ENCODE results near the gene AZIN2. TPM values are rescaled to one million over a fixed set of nuclear protein-coding genes. Genes with fewer than 3 reads are reported as not detected.
A peak's percentile ranks its signal among the peaks of the same experiment; 100 is the strongest.
"Not testable (repeated sequence)": the region's sequence is repeated elsewhere in the genome, so short reads cannot be mapped to it uniquely, and the experiment has no call there.

AZIN2 gene
- total RNA-seq, 1 experiment from 2014 or later: 2.8 TPM

DNA sequence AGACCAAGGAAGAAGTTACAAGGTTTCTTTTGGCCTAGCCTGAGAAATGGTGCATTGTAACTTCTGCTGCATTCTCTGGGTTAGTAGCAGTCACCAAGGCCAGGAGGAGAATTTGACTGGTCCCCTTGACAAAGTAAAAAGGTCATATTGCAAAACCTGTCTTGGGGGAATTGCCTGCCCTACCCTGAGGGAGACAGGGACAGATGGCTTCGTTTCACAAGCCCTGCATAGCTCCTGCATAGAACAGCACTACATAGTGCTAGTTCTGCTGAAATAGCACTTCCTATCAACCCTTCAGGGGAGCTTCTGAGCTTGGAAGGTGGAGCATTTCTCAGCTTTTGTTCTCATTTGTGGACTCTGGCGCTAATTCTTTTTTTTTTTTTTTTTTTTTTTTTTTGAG, 23.9 kb upstream of the AZIN2 start:
- DNase-seq (ENCODE audit: low read depth): no peak

DNA sequence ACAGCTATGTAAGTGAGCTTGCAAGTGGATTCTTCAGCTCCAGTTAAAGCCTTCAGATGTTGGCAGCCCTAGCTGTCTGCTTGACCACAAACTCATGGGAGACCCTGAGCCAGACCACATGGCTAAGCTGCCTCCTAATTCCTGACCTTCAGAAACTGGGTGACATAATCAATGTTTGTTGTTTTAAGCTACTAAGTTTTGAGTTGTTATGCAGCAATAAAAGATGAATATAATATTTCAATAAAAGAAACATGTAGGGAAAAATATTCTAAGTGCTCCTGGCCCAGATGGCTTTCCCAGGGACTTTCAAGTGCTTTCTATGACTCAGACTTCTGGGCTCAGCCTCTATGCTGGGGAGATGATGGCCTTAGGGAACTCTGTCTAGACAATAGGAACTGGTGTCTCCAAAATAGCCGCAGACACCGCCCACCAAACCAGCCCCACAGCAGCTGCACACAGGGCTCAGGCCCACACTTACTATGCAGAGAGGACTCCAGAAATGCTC, 20.3 kb upstream of the AZIN2 start:
- DNase-seq (ENCODE audit: low read depth): peak; percentile 99

DNA sequence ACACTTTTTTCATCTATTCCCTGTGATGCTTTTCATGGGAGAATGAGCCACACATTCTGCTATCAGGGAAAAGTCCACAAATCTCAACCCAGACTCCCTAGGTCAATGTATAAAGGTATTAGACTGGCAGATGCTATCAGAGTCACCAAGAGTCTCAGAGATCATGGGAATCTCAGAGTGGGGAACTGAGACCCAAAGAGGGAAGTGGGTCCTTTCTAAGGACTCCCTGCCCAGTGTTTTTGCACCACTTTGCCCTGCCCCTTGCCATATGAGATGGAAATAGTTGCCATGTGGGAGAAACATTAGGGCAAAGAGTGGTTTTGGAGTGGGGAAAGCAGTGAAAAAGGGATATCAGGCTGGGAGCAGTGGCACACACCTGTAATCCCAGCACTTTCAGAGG, 19.1 kb upstream of the AZIN2 start:
- no peak for DNase-seq (ENCODE audit: low read depth)

DNA sequence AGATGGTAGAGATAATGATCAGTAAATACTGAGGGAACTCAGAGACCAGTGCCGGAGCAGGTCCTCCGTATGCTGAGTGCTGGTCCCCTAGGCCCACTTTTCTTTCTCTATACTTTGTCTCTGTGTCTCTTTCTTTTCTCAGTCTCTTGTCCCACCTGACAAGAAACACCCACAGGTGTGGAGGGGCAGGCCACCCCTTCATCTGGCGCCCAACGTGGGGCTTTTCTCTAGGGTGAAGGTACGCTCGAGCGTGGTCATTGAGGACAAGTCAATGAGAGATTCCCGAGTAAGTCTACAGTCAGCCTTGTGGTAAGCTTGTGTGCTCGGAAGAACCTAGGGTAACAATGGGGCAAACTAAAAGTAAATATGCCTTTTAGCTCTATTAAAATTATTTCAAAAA, 16.7 kb upstream of the AZIN2 start:
- DNase-seq (ENCODE audit: low read depth): not testable (repeated sequence)

DNA sequence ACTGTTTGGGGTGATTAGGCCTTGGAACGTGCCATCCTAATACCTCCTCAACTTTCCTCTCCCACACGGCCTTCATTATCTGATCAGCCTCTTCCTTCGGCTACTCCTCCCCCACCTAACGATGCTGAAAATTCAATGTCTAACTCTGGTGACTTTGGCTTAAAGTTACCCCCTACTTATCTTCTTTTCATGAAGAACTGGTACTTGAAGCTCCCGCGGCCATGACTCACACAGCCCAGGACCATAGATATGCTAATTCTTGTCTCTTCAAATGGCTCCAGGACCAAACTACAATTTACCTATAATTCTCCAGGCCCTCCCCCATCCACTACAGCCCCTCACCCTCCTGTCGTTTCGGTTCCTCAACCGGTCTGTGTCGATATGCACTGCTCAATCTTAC, 15.7 kb upstream of the AZIN2 start:
- DNase-seq (ENCODE audit: low read depth): no peak

DNA sequence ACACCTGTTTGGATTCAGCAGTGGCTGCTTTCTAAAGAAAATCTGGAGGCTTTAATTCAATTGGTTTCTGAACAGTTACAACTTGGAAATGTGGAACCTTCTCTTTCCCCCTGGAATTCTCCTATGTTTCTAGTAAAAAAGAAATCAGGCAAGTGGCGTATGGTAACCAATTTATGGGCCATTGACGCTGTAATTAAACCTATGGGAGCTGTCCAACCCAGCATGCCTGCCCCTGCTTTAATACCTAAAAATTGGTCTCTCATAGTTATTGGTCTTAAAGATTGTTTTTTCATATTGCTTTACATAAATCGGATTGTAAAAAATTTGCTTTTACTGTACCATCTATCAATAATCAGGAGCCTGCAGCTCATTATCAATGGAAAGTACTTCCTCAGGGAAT, 14.5 kb upstream of the AZIN2 start:
- DNase-seq (ENCODE audit: low read depth): not testable (repeated sequence)

DNA sequence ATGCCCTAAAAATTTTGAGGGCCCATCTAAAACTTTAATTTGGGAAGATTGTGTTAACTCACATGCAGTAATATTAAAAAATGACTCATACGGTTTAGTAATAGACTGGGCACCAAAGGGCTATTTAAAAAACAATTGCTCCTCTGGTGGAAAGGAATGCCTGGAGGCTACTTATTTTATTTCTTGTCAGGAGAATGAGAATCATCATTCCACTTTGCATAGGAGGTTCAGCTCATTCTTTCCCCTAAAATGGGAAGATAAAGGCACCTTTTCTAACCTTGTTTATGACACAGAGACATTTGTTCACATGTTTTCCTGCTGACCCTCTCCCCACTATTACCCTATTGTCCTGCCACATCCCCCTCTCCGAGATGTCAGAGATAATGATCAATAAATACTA, 12.8 kb upstream of the AZIN2 start:
- DNase-seq (ENCODE audit: low read depth): peak; percentile 68

DNA sequence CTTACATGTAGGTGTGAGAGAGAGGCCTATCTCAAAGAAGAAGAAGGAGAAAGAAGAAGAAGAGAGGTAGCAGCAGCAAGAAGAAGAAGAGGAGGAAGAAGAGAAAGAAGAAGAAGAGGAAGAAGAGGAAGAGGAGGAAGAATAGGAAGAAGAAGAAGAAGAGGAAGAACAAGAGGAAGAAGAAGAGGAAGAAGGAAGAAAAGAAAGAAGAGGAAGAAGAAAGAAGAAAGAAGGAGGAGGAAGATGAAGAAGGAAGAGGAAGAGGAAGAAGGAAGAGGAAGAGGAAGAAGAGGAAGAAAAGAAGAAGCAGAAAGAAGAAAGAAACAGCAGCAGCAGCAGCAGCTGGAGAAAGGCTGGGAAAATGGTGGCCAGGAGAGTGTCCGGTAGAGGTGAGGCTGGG, 10.3 kb upstream of the AZIN2 start:
- no peak for DNase-seq (ENCODE audit: low read depth)

DNA sequence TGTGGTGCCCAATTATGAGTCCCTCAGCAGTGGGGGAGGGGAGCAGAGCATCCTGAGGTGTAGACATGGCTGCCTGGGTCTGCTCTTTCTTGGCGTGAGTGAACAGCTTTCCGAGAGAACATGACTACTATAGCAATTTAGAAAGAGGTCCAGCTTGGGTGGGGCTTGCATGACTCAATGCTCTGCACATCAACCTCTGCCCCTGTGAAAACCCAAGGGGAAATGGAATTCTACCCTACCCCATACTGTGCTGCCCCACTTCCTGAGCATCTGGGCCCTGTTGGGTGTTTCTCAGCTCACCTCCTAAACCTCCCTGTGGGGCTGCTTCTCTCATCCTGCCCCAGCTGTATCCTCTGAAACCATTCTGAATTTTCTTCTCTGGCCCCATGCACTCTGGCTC, 8.2 kb upstream of the AZIN2 start:
- DNase-seq (ENCODE audit: low read depth): no peak

DNA sequence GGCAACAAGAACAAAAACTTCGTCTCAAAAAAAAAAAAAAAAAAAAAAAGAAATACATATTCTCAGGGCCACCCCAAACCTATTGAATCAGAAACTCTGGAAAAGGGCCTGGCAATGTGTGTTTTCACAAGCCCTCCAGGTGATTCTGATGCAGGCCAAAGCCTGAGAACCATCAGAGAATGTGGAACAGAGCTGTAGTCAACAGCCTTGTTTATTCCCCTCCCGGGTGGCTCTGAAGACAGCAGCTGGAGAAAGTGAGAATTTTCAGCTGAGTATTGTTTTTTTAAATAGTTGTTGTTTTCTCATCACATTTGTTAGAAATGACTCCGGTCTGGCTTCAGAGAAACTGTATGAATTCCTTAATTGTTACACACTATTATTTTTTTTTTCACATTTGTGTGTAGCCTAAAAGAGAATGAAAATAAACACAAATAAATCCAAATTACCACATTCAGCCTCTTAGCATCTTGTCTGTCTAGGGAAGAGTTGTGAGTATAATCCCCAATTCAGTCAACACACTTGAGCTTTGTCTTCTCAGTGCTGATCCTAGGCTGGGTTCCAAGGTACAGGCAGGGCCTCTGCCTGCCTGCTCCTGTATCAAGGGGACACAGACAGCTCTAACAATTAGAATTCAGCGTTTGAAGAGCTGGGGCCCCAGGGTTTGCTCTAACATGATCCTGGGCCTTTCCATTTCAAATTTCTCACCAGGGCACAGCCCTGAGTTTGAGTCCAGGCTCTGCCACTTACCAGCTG, 6.6 kb upstream of the AZIN2 start:
- DNase-seq (ENCODE audit: low read depth): no peak

DNA sequence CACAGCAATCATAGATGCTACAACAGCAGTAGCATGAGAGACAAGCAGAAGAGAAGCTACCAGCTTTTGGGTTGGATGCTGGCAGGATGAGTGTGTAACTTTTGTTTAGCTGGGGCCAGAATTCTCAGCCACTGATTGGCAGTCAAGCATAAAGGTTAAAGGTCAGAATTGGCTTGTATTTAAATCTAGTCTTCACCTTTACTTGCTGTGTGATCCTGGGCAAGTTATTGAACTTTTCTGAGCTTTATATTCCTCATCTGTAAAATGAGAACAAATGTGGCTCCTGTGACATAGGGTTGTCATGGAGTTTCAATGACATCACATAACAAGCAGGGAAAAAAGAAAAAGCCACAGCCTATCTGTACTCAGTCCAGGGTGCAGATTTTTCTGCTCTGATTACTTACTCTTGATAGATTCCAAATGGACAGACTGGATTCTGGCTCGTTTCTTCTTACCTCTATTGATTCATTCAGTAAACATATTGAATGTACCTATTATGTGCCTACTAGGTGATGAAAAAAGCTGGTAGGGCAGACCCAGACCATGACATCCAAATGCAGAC, 2.8 kb upstream of the AZIN2 start:
- no peak for DNase-seq (ENCODE audit: low read depth)

DNA sequence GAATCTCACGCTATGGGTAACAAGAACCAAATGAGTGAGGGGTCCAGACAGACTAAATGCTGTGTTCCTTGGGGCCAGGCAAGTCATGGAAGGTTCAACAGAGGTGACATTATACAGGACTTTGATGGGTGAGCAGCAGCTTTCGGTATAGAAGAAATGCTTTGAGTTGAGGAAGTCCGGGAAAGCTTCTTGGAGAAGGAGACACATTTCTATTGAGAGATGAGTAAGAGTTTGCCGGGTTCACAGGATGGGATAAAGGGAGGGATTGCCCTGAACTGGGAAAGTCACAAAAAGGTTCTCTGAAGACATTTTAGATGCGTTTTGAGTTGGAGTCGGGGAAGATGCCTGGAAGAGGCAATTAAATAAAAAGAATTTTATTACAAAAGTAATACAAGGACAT, 580 bp upstream of the AZIN2 start:
- DNase-seq (ENCODE audit: low read depth): no peak

DNA sequence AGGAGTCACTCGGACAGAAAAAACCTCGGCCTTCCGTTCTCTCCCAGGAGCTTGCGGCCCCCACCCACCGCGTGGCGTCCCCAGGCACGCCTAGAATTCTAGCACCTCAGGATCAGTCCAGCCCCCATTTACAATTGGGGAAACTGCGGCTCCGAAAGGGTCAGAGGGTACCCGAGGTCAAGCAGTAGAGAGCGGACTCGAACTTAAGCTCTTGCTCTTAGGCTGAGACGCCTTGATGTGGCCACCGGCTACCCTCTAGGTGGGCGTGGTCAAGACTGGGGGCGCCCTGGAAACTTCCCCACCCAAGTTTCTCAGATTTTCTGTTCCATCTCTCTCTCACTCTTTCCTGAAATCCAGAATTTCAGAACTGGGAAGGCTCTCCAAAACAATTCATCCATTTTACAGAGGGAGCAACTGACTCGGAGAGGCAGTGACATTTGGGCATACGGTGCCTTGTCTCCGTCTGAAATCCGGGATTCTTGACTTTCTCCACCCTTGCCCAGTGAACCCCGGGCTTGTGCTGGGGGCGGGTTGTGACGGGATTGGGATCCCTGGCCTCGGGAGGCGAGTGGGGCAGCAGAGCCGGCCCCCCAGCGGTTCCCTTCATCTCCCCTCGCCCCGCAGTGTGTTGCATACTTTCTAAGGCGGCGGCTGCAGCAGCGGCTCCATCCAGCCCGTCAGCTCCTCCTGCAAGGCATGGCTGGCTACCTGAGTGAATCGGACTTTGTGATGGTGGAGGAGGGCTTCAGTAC, 777 bp downstream of the AZIN2 start:
- DNase-seq (ENCODE audit: low read depth): no peak

DNA sequence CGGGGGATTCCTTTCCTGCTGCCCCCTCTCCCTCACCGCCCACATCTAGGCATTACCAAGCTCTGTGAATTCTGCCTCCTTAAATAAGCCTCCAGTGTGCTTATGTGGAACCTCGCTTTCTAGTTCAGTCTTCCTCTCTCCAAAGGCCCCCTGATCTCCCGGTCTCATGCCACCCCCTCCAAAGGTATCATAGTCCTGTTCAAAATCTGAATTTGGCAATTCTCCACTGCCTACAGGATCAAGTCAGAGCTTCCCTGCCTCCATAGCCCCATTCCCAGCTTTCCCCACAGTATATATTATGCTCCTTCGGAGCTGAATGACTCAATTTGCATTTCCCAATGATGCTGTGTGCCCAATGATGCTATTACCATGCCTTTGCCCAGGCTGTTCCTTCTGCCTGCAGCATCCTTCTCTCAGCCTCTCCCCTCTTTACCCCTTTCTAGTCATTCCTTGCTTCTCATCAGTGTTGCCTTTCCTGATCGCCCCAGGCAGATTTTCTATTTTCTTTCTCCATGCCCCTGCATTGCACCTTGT, 1.7 kb downstream of the AZIN2 start:
- DNase-seq (ENCODE audit: low read depth): no peak

DNA sequence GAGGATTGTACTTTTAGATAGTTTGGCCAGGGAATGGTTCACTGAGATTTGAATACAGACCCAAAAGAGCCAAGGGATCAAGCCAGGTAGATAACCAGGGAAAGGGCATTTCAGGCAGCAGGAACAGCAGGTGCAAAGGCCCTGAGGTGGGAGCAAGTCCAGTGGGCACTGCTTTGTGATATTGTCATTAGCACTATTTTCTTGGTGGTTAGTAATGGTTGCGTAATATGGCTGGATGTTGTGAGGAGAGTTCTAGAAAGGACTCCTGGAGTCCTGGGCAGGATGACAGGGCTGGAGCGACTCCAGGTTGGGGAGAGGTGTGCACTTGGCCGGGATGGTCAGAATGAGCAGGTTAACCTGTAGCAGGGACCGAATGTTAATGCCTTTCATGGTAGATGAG, 4.4 kb downstream of the AZIN2 start:
- no peak for DNase-seq (ENCODE audit: low read depth)

DNA sequence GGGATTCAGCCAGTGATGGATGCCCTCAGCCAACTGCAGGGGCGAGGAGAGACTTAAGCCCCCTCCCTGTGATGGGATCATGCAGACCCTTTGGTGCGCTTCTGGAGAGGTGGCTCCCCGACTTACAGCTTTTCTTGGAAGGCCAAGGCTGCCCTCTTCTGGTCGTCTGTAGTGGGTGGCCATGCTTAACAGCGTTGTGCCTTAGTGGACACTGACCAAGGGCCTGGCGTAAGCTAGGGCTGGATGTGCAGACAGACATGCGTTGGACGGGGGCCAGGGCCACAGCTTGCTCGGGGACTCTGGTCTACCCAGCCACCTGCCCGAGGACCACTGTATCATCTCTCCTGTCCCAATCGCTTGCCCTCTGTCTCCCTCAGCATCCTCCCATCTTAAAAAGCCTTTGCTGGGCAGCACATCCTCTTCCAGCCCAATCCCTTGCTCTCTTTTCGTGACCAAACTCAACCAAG, 5.5 kb downstream of the AZIN2 start:
- peak; percentile 75 for DNase-seq (ENCODE audit: low read depth)

DNA sequence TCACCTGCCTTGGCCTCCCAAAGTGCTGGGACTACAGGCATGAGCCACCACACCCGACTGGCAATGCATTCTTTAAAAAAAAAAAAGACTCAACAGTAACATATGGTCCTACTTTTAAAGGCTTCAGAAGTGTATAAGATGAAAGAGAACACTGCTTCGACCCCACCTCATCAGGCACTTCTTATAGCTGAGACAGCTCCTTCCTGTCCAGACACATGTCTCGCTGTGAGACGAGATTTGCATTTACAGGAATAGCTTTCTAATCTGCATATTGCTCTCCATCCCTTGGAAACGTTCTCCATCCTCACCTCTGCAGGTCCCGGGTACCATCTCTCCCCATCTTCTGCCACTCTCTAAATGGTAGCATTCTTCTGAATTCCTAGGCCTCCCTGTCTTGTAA, 6.7 kb downstream of the AZIN2 start:
- DNase-seq (ENCODE audit: low read depth): no peak

DNA sequence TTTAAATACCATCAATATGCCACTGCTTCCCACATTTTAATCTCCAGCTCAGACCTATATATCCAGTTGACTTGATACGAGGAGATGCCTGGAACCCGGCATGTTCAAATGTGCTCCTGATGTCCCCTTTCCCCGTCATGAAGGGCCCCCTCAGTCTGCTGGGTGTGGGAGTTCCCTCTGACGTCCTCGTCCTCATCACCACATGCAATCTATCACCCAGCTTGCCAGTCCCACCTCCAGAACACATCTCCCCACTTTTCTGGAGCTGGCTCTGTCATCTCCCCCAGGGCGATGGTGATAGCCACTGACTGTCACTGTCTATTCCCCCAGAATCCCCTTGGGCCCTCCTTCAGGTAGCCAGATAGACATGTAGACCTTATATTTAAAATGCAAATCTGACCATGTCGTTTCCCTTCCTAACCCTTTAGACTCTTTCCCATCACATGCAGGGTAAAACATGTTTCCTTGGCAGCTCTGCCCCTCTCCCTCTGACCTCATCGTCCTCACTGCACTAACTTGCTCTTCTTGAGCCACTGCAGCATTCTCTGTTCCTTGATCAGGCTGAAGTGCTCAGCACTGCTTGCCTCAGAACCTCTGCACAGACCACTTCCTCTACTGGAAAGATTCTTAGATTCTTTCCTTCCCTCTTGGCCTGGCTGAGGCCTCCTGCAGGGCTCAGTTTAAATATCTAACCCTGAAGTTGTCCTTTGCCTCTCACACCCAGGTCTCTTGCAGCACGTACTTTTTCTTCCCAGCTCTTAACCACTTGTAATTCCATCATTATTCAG, 7.4 kb downstream of the AZIN2 start:
- no peak for DNase-seq (ENCODE audit: low read depth)

DNA sequence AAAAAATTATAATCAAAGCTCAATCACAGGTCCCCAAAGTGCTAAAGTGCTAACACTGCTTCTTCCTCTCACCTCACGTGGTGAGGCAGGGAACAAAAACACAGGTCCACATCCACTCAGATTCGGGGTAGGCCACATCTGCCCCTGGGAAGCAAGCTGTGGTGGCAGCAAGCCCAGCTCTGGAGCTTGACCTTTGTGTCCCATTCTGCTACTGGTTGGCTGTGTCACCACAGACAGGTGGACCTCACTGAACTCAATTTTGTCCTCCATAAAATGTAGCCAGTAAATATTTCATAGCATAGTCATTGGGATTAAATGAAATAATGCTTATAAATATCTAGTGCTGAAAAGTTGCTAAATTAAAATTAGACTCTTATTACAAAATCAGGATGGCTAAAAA, 8.5 kb downstream of the AZIN2 start:
- DNase-seq (ENCODE audit: low read depth): no peak

DNA sequence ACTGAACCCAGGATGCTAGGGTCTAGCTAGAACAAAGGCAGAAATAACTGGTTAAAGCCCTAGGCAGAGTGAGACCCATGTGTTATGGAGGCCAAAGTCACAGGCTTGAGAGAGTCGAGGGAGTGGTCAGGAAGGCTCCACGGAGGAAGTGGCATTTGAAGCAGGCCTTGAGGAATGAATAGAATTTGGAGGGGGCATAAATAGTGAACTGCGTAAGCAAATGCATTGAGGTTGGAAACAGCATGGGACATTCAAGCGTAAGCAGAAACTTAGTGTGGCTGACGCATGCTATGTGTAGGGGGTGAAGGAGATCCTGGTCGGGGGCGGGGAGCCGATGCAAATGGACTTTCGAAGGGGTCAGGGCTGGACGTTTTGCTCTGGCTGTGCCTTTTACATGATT, 11.5 kb downstream of the AZIN2 start:
- DNase-seq (ENCODE audit: low read depth): no peak

DNA sequence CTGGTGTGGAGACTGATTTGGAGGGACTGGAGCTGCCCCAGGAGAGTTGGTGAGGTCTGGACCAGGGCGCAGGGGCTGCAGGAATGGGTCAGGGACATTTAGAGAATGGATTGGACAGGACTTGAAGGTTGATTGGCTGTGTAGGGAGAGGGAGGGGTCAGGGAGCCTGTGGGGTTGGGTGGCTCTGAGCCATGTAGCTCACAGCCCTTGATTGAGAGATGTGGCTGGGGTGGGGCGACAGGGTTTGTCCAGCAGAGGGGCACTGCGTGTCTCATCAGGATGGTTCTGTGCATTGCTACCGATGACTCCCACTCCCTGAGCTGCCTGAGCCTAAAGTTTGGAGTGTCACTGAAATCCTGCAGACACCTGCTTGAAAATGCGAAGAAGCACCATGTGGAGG, 12.1 kb downstream of the AZIN2 start:
- no peak for DNase-seq (ENCODE audit: low read depth)

DNA sequence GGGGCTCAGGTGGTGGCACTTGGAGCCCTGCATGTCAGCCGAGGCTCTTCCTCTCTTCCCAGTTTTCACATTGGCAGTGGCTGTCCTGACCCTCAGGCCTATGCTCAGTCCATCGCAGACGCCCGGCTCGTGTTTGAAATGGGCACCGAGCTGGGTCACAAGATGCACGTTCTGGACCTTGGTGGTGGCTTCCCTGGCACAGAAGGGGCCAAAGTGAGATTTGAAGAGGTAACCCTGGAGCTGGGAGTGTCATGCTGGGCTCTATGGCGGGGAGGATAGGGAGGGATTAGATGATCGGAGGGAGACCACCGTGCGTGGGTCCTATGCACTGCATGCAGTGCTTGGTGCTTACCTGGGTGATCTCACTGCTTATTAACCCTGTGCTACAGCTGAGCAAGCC, 13.5 kb downstream of the AZIN2 start:
- no peak for DNase-seq (ENCODE audit: low read depth)

Measured in M059J (cell line).